CD4-positive, alpha-beta T cell treated with Interleukin-6 for 4 hours (primary cell): Measurements from ENCODE around the gene PLB1.

ENCODE experiments used
- DNase-seq: peaks from one replicate; pipeline ENCODE4 v3.0.0-alpha.2; 2020; ENCODE audit warnings: mixed read lengths

The PLB1 gene

GRCh38 chr2:28631514-28632206 is 135.8 kb downstream of the PLB1 start:
- no peak for DNase-seq

GRCh38 chr2:28632791-28633190 is 136.9 kb downstream of the PLB1 start:
- no peak for DNase-seq

GRCh38 chr2:28633204-28633603 is 137.3 kb downstream of the PLB1 start:
- DNase-seq: no peak

- no peak for DNase-seq
Observed at GRCh38 chr2:28633746-28634145, 137.9 kb downstream of the PLB1 start.

- DNase-seq: no peak
Observed at GRCh38 chr2:28635191-28635611, 139.3 kb downstream of the PLB1 start.

- no peak for DNase-seq
Observed at GRCh38 chr2:28636491-28636890, 140.6 kb downstream of the PLB1 start.

GRCh38 chr2:28637066-28638047 is 141.5 kb downstream of the PLB1 start:
- no peak for DNase-seq

GRCh38 chr2:28638102-28638501 is 142.2 kb downstream of the PLB1 start:
- DNase-seq: no peak

- DNase-seq: no peak
Observed at GRCh38 chr2:28639092-28639691, 143.3 kb downstream of the PLB1 start.

GRCh38 chr2:28639836-28640235 is 144.0 kb downstream of the PLB1 start:
- DNase-seq: no peak

- DNase-seq: no peak
Observed at GRCh38 chr2:28640260-28640907, 144.5 kb downstream of the PLB1 start.

- DNase-seq: no peak
Observed at GRCh38 chr2:28640908-28641300, 145.0 kb downstream of the PLB1 start.

- no peak for DNase-seq
Observed at GRCh38 chr2:28642796-28643195, 146.9 kb downstream of the PLB1 start.

GRCh38 chr2:28643327-28643726 is 147.5 kb downstream of the PLB1 start:
- DNase-seq: no peak

- DNase-seq: no peak
Observed at GRCh38 chr2:28643911-28644334, 148.1 kb downstream of the PLB1 start.

GRCh38 chr2:28644760-28645159 is 148.9 kb downstream of the PLB1 start:
- DNase-seq: no peak

GRCh38 chr2:28645553-28645952 is 149.7 kb downstream of the PLB1 start:
- DNase-seq: no peak

- DNase-seq: no peak
Observed at GRCh38 chr2:28647682-28648081, 151.8 kb downstream of the PLB1 start.

- no peak for DNase-seq
Observed at GRCh38 chr2:28648147-28648546, 152.3 kb downstream of the PLB1 start.

- DNase-seq: no peak
Observed at GRCh38 chr2:28648671-28649395, 153.0 kb downstream of the PLB1 start.

- peak; percentile 19 for DNase-seq
Observed at GRCh38 chr2:28649481-28650265, 153.8 kb downstream of the PLB1 start.

- DNase-seq: no peak
Observed at GRCh38 chr2:28650266-28650584, 154.4 kb downstream of the PLB1 start.
